SK-MEL-5 (cell line): ENCODE data around the gene CD70. TPM values are rescaled to one million over a fixed set of nuclear protein-coding genes. Genes with fewer than 3 reads are reported as not detected.
"Not testable (repeated sequence)": the region's sequence is repeated elsewhere in the genome, so short reads cannot be mapped to it uniquely, and the experiment has no call there.

Experiments
- DNase-seq: peaks from one replicate; pipeline ENCODE4 v3.0.0-alpha.2; 2016; ENCODE audit warnings: low read depth, low spot score
- in situ Hi-C: cut with HindIII; loops from 2 replicates; pipeline ENCODE4 v1.10.0; 2016; ENCODE audit warnings: low sequenced_read_pairs, high pct_unique_total_duplicates, low pct_unique_long_range_greater_than_20kb
- total RNA-seq: library from RNA; depleted of rRNA; stranded (reverse); fragments of >200 nt; shearing (Covaris generic); gene quantifications from 2 replicates; pipeline ENCODE4 v1.2.3, GENCODE V29; 2014

CD70 gene
- total RNA-seq, 1 experiment from 2014 or later, result not detected

DNA sequence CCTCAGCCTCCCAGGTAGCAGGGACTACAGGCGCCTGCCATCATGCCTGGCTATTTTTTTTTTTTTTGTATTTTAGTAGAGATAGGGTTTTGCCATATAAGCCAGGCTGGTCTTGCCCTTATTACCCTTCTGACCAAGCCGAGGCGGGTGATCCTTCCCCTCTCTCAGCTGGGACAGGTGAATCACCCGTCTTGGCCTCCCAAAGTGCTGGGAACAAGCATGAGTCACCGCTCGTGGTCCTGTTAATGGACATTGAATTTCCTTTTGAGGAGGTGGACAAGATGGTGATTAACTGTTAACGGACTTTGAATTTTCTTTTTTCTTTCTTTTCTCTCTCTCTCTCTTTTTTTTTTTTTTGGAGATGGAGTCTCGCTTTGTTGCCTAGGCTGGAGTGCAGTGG lies 10.6 kb downstream of the CD70 start:
- in situ Hi-C loops, result no loop called here
- no peak for DNase-seq

DNA sequence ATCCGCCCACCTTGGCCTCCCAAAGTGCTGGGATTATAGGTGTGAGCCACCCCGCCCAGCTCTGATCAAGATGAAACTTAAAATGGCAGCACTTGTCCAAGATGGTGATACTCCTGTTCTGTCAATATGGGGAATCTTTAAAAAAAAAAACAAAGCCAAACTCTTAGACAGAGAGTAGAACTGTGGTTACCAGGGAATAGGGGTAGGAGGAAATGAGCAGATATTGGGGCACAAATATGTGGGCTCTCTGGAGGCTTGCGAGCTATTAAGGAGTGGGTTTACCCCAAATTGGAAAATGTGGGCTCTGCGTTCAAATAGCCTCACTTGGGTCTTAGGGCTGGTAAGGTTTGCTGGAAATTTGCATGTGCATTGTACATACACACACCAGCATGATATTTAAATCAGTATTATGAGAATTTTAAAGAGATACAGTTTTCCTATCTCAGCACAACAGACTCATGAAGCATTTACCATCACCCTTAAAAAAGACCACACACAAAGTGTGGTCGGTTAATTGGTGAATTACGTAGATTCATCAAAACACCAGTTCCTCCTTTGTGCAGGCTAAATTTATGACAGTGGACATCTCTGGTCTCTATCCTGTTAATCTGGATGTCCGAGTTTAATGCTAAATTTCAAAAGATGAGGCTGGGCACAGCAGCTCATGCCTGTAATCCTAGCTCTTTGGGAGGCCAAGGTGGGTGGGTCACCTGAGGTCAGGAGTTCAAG lies 11.3 kb downstream of the CD70 start:
- in situ Hi-C loops, result no loop called here
- DNase-seq, result no peak

DNA sequence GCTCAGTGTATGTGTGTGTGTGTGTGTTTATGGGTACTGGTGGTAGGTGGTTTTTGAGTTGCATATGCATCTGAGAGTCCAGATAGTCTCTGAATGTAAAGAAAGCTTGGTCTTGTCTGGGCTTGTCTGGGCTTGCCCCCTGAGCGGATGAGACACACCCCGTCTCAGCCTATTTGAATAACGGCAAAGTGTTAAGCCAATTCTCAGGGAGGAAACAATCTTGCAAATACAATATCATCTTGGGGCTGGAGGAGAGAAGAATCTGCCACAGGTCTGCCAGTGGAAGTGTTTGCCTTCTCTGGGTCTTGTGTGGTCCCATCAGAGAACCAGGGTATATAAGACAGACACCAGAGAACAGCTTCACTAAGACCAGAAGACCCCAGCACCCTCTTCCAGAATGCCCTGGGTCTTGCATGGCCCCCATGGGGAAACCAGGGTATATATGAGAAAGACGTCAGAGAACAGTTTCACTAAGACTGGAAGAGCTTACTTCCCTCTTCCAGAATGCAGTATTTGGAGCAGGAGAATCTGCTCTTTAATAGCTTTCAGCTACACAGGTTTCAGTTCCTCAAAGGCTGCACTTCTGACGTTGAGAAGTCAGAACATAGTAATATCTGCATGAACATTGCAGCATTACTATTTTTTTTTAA lies 13.3 kb downstream of the CD70 start:
- no peak for DNase-seq
- in situ Hi-C loops, result no loop called here

GRCh38 chr19:6576869-6577475 lies 14.0 kb downstream of the CD70 start:
- no peak for DNase-seq
- in situ Hi-C loops, result no loop called here

GRCh38 chr19:6573350-6573749 lies 17.6 kb downstream of the CD70 start:
- DNase-seq, result no peak
- in situ Hi-C loops, result no loop called here

DNA sequence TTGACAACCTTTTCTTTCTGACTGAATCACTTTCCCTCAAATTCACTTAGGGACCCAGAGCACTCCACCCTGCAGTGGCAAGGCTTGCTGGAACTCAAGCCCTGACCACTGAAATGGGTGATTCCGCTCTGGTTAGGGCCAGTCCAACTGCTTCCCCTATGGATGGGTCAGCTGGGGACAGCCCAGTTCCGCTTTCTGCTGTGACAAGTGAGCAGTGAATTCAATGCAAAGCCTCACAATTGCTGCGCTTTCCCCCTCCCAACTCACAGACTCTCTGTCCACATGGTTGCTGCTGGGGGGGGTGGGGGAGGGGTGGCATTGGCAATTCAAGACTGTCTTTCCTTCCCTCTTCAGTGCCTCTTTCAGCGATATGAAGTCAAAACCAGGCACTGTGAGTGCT lies 18.7 kb downstream of the CD70 start:
- no peak for DNase-seq
- in situ Hi-C loops, result no loop called here

GRCh38 chr19:6571167-6571566 lies 19.8 kb downstream of the CD70 start:
- DNase-seq, result no peak
- in situ Hi-C loops, result no loop called here

DNA sequence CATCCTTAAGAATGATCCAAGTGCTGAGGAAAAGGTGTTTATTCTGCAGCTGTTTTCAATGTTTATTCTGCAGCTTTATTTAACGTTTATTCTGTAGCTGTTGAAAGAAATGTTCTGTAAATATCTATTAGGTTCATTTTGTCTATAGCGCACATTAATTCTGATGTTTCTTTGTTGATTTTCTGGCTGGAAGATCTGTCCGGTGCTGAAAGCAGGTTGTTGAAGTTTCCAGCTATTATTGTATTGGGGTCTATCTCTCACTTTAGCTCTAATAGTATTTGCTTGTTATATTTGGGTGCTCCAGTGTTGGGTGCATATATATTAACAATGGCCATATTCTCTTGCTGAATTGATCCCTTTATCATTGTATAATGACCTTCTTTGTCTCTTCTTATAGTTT lies 20.2 kb downstream of the CD70 start:
- in situ Hi-C loops, result no loop called here
- no peak for DNase-seq

DNA sequence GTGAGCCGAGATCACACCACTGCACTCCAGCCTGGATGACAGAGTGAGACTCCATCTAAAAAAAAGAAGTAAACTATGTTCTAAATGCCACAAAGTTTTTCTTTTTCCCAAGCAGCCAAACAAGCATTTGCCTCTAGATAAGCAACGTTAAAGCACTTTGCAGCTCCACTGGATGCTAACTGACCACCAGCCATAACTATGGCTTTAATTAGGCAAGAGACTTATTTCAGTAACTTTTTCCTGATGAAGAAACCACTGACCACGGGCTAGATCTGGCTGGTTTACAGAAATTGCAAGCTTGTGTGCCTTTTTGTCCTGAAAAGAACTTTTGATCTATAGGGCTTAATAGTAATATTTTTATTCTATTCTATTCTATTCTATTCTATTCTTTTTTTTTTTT lies 22.1 kb downstream of the CD70 start:
- in situ Hi-C loops, result no loop called here
- no peak for DNase-seq

DNA sequence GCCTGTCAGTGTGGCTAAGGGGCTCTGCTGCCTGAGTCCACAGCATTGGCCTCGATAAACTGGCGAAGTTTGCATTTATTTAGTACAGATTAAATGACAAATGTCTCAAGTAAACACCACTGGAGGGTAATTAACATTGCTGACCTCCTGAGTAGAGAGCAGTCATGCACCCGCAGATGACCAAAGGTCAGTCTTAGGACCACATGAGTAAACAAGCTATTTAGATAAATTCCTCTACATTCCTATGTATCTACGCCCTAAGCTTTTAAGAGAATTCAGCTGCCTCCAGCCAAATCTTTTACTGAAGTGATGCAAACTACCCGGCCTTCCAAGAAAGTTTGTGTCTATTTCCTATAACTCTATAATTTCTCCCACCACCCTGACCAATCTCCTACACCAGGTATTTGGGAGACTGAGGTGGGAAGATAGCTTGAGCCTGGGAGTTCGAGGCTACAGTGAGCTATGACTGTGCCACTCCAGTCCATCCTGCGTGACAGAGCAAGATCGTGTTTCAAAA lies 22.9 kb downstream of the CD70 start:
- in situ Hi-C loops, result no loop called here
- no peak for DNase-seq

- in situ Hi-C loops, DNase-seq: not testable (repeated sequence)
Observed at GRCh38 chr19:6566727-6567126, 24.2 kb downstream of the CD70 start.

GRCh38 chr19:6564393-6564792 lies 26.6 kb downstream of the CD70 start:
- DNase-seq, result peak; percentile 70
- in situ Hi-C loops, result no loop called here

- in situ Hi-C loops, DNase-seq: not testable (repeated sequence)
Observed at GRCh38 chr19:6562437-6562836, 28.5 kb downstream of the CD70 start.

DNA sequence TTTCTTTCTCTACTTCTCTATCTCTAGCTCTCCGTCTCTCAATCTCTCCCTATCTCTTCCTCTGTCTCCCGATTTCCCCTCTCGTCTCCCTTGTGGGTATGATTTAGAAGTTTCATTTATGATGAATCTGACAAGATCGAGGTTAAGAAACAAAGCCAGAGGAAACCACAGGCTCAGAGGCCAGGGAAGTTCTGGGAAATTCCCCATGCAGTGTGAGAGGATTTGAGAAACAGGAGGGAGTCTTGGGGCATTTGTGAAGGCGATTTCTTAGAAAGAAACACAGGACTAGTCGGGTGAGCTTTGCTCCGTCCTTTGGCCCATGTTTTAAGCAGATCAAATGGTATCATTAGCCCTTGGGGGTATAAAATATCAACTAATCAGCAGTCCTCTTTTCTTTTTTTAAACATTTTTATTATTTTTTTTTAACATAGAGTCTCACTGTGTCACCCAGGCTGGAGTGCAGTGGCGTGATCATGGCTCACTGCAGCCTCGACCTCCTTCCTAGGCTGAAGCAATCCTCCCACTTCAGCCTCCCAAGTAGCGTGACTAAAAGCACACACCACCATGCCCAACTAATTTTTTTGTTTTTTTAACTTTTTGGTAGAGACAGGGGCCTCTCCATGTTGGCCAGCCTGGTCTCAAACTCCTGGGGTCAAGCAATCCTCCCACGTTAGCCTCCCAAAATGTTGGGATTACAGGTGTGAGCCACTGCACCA lies 34.3 kb downstream of the CD70 start:
- in situ Hi-C loops, result no loop called here
- DNase-seq, result no peak

GRCh38 chr19:6556043-6556449 lies 34.9 kb downstream of the CD70 start:
- DNase-seq, result no peak
- in situ Hi-C loops, result no loop called here

DNA sequence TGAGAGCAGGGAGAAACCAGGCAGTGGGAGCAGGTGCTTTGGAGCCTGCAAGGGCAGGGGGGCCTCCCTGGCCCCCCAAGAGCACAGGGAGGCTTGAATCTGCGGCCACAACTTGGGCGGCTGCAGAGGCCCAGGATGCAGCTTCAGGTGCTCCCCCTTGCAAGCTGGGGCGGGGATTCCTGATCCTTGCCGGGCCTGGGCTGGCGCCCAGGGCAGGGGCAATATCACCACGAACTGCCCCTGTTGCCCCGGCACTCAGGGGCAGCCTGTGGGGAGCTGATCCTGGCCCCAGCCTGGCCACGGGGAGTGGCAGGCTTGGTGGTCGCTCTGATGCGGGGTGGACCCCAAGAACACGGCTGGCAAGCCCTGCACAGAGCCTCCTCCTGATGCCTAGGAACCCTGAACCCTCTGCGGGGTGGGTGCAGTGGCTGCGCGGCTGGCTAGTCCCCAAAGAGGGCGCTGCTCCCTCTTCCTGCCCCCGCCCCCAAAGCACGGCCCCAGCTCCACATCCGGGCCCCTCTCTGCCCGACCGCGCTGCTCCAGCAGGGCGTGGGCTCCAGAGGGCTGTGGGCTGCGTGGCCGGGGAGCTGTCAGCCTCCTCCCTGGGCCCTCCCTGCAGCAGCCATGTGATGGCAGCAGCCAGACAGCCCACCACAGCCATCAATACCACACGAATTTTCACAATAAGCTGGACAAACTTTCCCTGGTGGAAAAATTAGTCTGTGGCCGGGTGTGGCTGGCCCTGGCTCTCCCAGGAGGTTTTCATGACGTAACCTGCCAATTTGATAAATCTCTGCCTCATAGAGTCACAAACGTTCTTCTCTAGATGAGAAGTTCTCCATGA lies 39.1 kb downstream of the CD70 start:
- peak; percentile 25 for DNase-seq
- in situ Hi-C loops, result no loop called here

DNA sequence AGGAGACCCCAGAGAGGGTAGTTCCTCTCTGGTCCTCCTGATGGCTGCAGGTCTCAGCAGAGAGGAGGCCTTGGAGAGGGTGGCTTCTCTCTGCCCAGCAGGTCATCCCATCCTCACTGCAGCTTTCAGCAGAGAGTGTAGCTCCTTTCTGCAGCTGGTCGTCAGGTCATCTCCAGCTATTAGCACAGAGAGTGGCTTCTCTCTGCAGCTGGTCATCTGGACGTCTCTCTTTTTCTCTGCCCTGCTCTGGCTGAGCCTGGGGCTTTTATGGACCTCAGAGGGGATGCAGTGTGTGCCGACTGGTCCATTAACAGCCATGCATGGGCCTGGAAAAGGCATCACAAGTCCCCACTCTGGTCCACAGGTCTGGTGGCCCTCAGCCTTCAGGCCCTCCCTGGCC lies 39.9 kb downstream of the CD70 start:
- in situ Hi-C loops, result no loop called here
- DNase-seq, result no peak
